Activated naive CD8-positive, alpha-beta T cell (primary cell): ENCODE data around the gene OR4F15.

Experiments
- H3K27ac Mint-ChIP-seq: one replicate; pipeline ENCODE4 v1.8.0; 2021; ENCODE audit warnings: mixed read lengths
- H3K27me3 Mint-ChIP-seq: one replicate; pipeline ENCODE4 v1.8.0; 2021; ENCODE audit warnings: mixed read lengths
- H3K36me3 Mint-ChIP-seq: one replicate; pipeline ENCODE4 v1.8.0; 2021; ENCODE audit warnings: mixed read lengths
- H3K4me1 Mint-ChIP-seq: one replicate; pipeline ENCODE4 v1.8.0; 2021; ENCODE audit warnings: low read depth, mixed read lengths
- H3K4me3 Mint-ChIP-seq: one replicate; pipeline ENCODE4 v1.8.0; 2021; ENCODE audit warnings: mild to moderate bottlenecking, mixed read lengths
- H3K9me3 Mint-ChIP-seq: one replicate; pipeline ENCODE4 v1.8.0; 2021; ENCODE audit warnings: low read depth, mixed read lengths

Gene OR4F15

DNA sequence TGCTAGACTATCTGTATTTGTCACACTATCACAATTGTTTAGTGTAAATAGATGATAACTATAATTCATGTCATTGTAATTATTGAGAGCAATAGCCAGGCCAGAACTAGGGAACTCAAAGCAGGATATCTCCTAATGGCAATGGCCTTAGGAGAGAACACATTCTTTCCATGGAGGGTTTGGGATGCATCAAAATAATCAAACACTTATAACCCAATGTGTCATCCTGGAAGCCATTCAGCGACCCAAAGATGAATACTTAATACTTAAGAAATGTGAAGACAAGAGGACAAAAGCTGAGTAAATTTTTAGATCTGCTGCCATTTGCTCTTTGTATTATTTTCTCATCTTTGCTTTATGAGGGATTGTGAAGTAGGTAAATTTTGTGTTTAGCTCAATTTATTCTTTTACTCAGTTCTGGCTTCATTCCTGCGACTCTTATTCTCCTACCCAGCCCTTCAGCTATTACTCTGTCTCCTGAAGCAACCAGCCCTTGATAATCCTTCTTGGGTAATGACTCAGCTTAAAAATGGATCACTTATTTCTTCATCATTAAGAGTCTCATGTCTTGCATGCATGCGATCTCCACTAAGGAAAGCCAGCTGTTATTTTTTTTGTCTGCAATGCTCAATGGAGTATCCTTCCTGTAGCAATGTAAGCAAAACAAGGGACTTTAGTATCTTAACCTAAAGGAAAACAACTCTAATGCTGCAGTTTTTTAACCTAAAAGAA is 2.0 kb downstream of the OR4F15 start:
- Mint-ChIP-seq H3K27me3 (peaks cover 28% of the 10 kb centered on the region), H3K9me3 (no peaks in the 10 kb centered on the region), H3K4me3 (no peak overlapping the region), H3K4me1 (no peaks in the 10 kb centered on the region), H3K36me3 (no peaks in the 10 kb centered on the region), H3K27ac (no peak overlapping the region)

DNA sequence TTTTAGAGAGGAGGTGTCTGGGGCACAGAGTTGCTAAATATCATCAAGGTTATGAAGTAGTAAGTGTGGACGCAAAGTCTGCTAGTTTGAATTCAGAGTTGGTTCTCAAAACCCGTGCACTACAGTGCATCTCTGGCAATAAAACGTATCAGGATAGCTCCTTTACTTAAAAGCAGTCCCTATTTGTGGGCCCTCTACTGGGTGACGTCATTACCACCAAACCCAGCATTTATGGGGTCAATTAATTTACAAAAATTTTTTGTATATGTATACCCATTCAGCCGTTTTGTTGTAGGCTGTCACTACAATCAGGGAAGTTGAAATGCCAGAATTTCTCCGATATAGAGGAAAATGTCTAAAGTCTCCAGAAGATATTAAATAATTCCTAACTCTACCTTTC is 8.8 kb downstream of the OR4F15 start:
- Mint-ChIP-seq H3K27ac (no peak overlapping the region), H3K27me3 (peaks cover 23% of the 10 kb centered on the region)

DNA sequence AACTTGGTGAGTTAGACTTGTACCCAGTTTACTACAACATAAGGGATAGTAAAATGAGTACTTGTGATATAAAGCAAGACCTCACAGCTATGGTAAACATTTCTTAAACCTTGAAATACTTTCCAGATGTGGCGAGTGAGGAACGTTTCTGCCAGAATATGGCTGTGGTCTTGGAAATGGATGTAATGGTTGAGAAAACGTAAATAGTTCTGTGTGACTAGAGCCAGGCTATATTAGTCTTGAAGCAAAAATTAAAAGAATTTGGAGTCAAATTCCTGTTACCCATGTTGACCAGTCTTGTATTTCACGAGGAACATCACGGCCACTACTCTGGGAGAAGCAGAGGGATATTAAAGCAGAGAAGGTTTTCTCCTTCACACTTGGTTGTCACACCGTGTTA is 15.3 kb downstream of the OR4F15 start:
- Mint-ChIP-seq H3K27me3 (peaks cover 33% of the 10 kb centered on the region), H3K4me1 (no peaks in the 10 kb centered on the region), H3K36me3 (no peaks in the 10 kb centered on the region), H3K4me3 (no peak overlapping the region), H3K27ac (no peak overlapping the region), H3K9me3 (peaks cover 2% of the 10 kb centered on the region)

More for the DNA sequence above, 8.8 kb downstream of the OR4F15 start:
- H3K4me1 Mint-ChIP-seq, result no peaks in the 10 kb centered on the region
- no peak overlapping the region for H3K4me3 Mint-ChIP-seq
- no peaks in the 10 kb centered on the region for H3K36me3 Mint-ChIP-seq
- H3K9me3 Mint-ChIP-seq, result no peaks in the 10 kb centered on the region

DNA sequence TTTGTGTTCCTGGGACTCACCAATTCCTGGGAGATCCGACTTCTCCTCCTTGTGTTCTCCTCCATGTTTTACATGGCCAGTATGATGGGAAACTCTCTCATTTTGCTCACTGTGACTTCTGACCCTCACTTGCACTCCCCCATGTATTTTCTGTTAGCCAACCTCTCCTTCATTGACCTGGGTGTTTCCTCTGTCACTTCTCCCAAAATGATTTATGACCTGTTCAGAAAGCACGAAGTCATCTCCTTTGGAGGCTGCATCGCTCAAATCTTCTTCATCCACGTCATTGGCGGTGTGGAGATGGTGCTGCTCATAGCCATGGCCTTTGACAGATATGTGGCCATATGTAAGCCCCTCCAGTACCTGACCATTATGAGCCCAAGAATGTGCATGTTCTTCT is 16.8 kb downstream of the OR4F15 start:
- Mint-ChIP-seq H3K36me3 (no peaks in the 10 kb centered on the region), H3K9me3 (peaks cover 4% of the 10 kb centered on the region), H3K4me3 (no peak overlapping the region), H3K4me1 (no peaks in the 10 kb centered on the region), H3K27ac (no peak overlapping the region), H3K27me3 (peaks cover 32% of the 10 kb centered on the region)

DNA sequence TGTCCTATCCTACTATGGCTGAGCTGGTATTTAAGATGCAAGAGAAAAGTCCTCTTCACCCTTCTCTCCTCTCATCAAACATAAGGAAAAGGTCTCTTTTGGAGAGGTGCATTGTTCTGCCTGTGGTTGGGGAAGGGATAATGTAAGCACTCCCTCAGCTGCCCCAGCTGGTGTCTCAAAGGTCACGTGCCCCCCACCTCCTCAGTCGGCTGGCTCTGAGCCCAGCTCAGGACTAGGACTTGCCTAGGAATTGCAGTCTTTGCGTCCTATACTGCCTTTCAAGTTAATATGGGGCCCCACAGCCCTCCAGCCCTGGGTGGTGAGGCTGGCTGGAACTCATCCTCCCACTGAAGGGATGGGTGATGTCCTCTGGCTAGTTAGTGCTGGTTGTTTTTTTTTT is 29.7 kb downstream of the OR4F15 start:
- H3K27me3 Mint-ChIP-seq, result peaks cover 27% of the 10 kb centered on the region
- H3K27ac Mint-ChIP-seq, result no peak overlapping the region
- no peaks in the 10 kb centered on the region for H3K9me3 Mint-ChIP-seq
- no peaks in the 10 kb centered on the region for H3K4me1 Mint-ChIP-seq
- H3K4me3 Mint-ChIP-seq, result no peak overlapping the region
- H3K36me3 Mint-ChIP-seq, result no peaks in the 10 kb centered on the region

DNA sequence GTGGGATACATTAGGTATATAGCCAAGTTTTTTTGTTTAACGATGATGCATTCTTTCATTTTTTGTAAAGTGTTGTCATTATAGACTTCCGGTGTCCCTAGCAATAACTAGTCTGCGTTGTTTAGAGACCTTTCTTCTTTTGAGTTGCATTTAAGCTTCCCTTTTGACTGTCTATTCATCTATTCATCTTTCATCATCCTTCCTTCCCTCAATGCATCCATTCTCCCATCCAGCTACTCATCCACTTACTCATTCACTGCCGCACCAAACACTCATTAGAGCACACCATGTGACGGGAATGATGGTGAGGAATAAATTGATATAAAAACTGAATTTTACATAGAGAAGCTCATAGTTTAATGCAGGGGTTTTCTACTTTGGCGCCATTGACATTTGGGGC is 32.9 kb downstream of the OR4F15 start:
- peaks cover 34% of the 10 kb centered on the region for H3K27me3 Mint-ChIP-seq
- H3K27ac Mint-ChIP-seq, result no peak overlapping the region
- no peaks in the 10 kb centered on the region for H3K4me1 Mint-ChIP-seq
- H3K36me3 Mint-ChIP-seq, result no peaks in the 10 kb centered on the region
- H3K4me3 Mint-ChIP-seq, result no peak overlapping the region
- H3K9me3 Mint-ChIP-seq, result no peaks in the 10 kb centered on the region

GRCh38 chr15:101852356-101852755 is 40.4 kb downstream of the OR4F15 start:
- H3K9me3 Mint-ChIP-seq, result no peaks in the 10 kb centered on the region
- no peaks in the 10 kb centered on the region for H3K4me1 Mint-ChIP-seq
- no peak overlapping the region for H3K27ac Mint-ChIP-seq
- H3K36me3 Mint-ChIP-seq, result no peaks in the 10 kb centered on the region
- H3K4me3 Mint-ChIP-seq, result no peak overlapping the region
- H3K27me3 Mint-ChIP-seq, result peaks cover 23% of the 10 kb centered on the region
